HG03558 (cell line): Measurements from ENCODE around the gene KLHL3.

ENCODE experiments used
- ATAC-seq: cut with Tn5 transposase; IDR thresholded peaks from one replicate; pipeline ENCODE4 v1.9.1; 2021; ENCODE audit warnings: moderate number of reproducible peaks; ENCODE audit not compliant: unreplicated experiment; ENCODE audit errors: extremely low read depth

Gene KLHL3

GRCh38 chr5:137750436-137750835, 14.5 kb upstream of the KLHL3 start:
- ATAC-seq: no peak

GRCh38 chr5:137747848-137748247, 12.0 kb upstream of the KLHL3 start:
- ATAC-seq: no peak

- no peak for ATAC-seq
Observed at GRCh38 chr5:137743031-137743640, 7.2 kb upstream of the KLHL3 start.

GRCh38 chr5:137741718-137742117, 5.8 kb upstream of the KLHL3 start:
- no peak for ATAC-seq

GRCh38 chr5:137739737-137740136, 3.8 kb upstream of the KLHL3 start:
- ATAC-seq: no peak

GRCh38 chr5:137738947-137739346, 3.1 kb upstream of the KLHL3 start:
- ATAC-seq: no peak

GRCh38 chr5:137737349-137738131, 1.7 kb upstream of the KLHL3 start:
- ATAC-seq: no peak

DNA sequence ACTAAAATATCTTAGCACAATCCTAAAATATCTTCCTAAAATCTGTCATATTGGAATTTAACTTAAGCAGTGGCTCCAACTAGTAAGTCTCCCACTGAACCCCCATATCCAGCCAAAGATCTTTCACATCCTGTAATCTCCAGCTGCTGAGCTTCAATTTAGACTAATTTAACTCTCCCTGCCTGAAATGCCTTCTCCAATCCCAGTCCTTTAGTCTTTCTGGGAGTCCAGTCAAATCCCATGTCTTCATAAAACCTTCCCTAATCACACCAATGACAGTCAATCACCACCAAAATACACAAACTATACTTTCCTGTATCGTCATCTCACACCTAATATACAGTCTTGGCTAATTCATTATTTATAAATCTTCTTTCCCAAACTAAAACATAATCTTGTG, 607 bp upstream of the KLHL3 start:
- no peak for ATAC-seq

GRCh38 chr5:137734962-137735554, 831 bp downstream of the KLHL3 start:
- no peak for ATAC-seq

DNA sequence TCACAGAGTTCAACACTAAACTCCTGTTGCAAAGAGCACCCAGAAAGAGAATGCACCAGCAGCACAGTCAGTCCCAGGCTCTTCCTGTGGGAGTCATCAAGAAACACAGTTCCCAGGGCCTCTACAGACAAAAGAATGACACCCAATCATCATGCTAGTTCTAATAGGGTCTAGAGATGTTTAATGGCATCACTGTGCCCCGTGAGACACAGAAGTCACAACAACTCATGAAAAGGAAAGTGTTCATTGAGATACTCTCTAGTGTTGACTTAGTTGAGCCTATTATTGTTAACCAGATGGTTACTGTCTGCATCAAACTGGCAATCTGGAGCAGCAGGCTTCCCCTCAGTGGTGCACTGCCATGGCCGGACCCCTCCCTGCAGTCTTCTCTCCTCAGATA, 1.6 kb downstream of the KLHL3 start:
- no peak for ATAC-seq

DNA sequence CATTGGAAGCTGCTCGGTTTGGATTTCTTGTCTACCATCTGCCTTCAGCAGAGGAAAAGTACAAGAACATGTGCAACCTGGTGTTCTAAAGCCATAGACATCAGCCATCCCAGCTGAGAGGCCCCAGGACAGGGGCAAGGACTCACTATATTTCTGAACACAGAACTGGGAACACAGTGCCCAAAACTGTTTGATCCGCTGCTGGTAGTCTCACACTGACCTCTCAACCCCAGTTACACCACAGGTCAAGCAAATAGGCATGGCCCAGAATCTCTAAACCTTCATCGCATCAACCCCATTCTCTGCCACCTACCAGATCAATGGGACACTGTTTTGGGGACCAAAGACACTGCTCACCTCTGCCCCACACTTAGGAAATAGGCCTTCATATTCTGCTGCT, 2.0 kb downstream of the KLHL3 start:
- no peak for ATAC-seq

- no peak for ATAC-seq
Observed at GRCh38 chr5:137733006-137733405, 2.9 kb downstream of the KLHL3 start.

DNA sequence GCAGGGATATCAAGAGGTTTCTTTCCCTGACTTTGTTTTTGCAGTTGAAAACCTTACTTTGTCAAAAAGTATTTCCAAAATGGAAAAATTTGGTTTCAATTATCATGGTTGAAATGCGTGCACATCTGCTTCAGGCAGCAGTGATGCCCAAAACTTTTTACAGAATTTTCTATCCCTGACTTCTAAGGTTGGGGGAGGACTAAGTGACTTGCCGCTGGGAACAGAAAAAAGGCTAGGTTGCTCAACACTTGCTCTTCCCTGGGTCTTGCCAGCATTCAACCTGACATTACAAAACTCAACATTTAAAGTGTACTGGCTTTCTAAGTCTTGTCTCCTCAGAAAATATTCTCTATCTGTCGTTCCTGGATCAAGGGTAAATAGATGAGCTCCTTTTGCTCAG, 4.7 kb downstream of the KLHL3 start:
- no peak for ATAC-seq

- no peak for ATAC-seq
Observed at GRCh38 chr5:137730336-137730735, 5.6 kb downstream of the KLHL3 start.

DNA sequence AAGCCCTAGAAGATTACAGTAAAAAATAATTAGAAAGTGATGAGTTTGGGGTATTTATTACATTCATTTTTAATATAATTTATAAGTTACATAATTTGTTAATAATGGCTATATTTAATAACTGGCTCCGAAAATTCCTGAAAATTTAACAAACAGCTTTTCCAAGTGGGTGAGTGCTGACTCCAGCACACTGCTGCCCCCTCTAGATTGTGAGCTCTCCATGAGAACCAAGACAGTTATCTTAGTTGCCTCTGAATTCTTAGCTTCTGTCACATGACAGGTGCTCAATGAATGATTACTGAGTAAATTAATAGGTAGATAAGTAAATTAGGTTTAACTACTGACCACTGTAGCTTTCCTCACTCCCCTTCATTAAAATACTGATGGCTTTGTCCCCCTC, 7.8 kb downstream of the KLHL3 start:
- no peak for ATAC-seq

GRCh38 chr5:137727623-137728022, 8.3 kb downstream of the KLHL3 start:
- ATAC-seq: no peak

DNA sequence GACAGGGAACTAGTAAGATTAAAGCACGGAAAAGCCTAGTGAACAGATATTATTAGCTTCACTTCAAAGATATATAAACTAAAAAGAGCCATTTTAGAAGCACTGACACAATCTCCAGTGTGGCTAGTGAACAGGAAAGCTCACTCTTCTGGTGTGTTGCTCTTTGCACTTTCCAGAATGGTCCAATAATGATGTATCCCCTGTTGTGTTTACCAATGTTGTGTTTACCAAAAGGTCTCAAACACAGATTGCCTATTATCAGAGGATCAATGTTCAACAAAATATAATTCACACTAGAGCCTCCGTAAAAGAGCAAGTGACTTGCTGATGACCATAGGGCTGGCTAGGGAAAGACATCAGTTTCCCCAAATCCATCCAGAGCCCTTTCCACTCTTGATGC, 11.6 kb downstream of the KLHL3 start:
- no peak for ATAC-seq

DNA sequence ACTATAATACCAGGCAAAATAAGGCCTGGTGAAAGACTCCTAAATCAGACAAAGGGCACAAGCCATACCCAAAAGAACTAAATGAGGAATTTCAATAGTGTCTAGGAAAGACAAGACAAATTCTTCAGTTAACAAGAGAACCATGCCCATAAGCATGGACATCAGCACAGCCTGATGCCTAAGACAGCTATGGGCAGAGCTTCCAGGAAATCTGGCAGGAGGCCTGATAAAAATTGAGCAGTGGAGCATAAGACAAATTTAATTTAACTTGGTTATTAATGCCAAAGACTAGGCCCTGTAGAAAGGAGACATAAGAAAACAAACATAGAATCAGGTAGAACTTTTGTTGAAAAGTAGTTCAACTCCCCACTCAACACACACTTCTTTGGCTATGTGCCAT, 17.3 kb downstream of the KLHL3 start:
- no peak for ATAC-seq

DNA sequence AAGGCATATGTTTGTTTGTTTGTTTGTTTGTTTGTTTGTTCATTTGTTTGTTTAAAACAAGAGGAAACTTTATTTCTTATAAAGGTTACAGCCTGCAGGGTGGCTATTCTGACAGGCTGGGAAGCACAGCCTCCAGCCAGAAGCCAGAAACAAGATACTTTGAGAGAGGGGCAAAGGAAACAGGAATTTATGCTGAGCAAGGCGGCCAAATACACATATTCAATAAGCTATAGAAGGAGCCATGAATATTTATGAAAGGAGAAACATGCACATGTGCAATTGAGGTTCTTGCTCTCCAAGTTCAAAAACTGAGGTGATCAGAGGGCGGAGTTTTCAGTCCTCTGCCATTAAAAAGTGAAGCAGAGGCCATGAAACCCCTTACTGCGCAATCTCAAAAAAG, 19.6 kb downstream of the KLHL3 start:
- ATAC-seq: no peak

- no peak for ATAC-seq
Observed at GRCh38 chr5:137715456-137715855, 20.4 kb downstream of the KLHL3 start.

- ATAC-seq: no peak
Observed at GRCh38 chr5:137714946-137715345, 20.9 kb downstream of the KLHL3 start.

- no peak for ATAC-seq
Observed at GRCh38 chr5:137714494-137714893, 21.4 kb downstream of the KLHL3 start.
